KMS-11 (cell line): ENCODE data around the gene TIMM17A.

Experiments used
- H2AFZ ChIP-seq: fragments of 200-600 bp; sonication (generic); 2 replicates; pipeline ENCODE4 v1.6.1; 2016; ENCODE audit warnings: antibody characterized with exemption, mixed run types, low read depth
- H3K27ac ChIP-seq: fragments of 200-600 bp; sonication (generic); 2 replicates; pipeline ENCODE4 v1.6.1; 2016; ENCODE audit warnings: mild to moderate bottlenecking, mixed run types
- H3K27me3 ChIP-seq: fragments of 200-600 bp; sonication (generic); 2 replicates; pipeline ENCODE4 v1.6.1; 2017; ENCODE audit warnings: mild to moderate bottlenecking, low read depth, mixed run types, moderate library complexity; ENCODE audit not compliant: insufficient read depth
- H3K36me3 ChIP-seq: fragments of 200-600 bp; sonication (generic); 2 replicates; pipeline ENCODE4 v1.6.1; 2017; ENCODE audit warnings: mild to moderate bottlenecking, mixed run types; ENCODE audit not compliant: insufficient read depth
- H3K4me1 ChIP-seq: fragments of 200-600 bp; sonication (generic); 2 replicates; pipeline ENCODE4 v1.6.1; 2016; ENCODE audit warnings: mild to moderate bottlenecking, low read depth, mixed run types; ENCODE audit not compliant: poor library complexity, severe bottlenecking
- H3K4me2 ChIP-seq: fragments of 200-600 bp; sonication (generic); 2 replicates; pipeline ENCODE4 v1.7.0; 2016; ENCODE audit warnings: mild to moderate bottlenecking, mixed run types
- H3K4me3 ChIP-seq: fragments of 200-600 bp; sonication (generic); IDR thresholded peaks from 2 replicates; pipeline ENCODE4 v1.6.1; 2017; ENCODE audit warnings: low read depth, low read length, mixed read lengths; ENCODE audit not compliant: insufficient read depth
- H3K79me2 ChIP-seq: fragments of 200-600 bp; sonication (generic); 2 replicates; pipeline ENCODE4 v1.6.1; 2016; ENCODE audit warnings: low read depth, mixed run types; ENCODE audit not compliant: insufficient read depth
- H3K9ac ChIP-seq: fragments of 200-600 bp; sonication (generic); 2 replicates; pipeline ENCODE4 v1.6.1; 2016; ENCODE audit warnings: mild to moderate bottlenecking, mixed run types
- H4K20me1 ChIP-seq: fragments of 200-600 bp; sonication (generic); 2 replicates; pipeline ENCODE4 v1.6.1; 2016; ENCODE audit warnings: mild to moderate bottlenecking, mixed run types; ENCODE audit not compliant: insufficient read depth
- TF ChIP-seq, protein P1 (sequence below): fragments of 200-600 bp; sonication (generic); conservative IDR thresholded peaks from 2 replicates; pipeline ENCODE4 v1.6.1; 2017; ENCODE audit warnings: low read depth, mild to moderate bottlenecking, antibody characterized with exemption, low read length, moderate library complexity, mixed read lengths

Gene TIMM17A

DNA sequence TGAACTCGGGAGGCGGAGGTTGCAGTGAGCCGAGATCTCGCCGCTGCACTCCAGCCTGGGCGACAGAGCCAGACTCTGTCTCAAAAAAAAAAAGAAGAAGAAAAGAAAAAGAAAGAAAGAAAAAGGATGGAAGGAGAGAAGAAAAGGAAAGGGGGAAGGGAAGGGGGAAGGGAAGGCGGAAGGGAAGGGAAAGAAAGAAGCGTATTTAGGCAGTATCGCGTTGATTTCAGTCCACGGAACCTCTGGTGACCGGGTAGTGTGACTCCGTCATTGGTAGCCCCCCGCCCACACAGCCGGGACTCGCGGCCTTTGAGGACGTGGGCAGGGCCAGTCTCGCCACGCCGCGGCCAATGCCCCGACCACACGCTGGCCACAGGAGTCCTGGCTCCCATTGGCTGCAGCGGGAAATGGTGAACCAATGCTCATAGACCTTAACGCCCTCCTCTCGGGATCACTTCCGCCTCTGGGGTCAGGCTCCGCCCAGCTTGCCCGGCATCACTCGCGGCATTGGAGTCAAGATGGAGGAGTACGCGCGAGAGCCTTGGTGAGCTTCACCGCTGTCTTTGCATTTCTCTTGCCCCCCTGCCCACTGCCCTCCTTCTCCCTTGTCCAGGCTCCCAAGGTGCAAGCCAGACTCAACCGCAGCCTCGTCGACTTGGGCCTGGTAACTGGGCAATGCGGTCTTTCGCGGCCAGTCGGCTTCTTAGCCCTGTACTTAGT, at the start of gene TIMM17A:
Gene TIMM17A (plus strand): TSS at position 495 of the 720 bp plus-strand sequence. CDS start 24 bp downstream, at position 519.
- peaks cover 10% of the 10 kb centered on the region for H3K36me3 ChIP-seq
- H3K9ac ChIP-seq = peak within 1 kb of the TSS; percentile 92
- peak within 1 kb of the TSS; percentile 89 for H2AFZ ChIP-seq
- peaks cover 48% of the 10 kb centered on the region for H3K79me2 ChIP-seq
- H3K27me3 ChIP-seq = no peaks in the 10 kb centered on the region
- peaks cover 19% of the 10 kb centered on the region for H3K4me1 ChIP-seq
- peak within 1 kb of the TSS; percentile 92 for H3K4me2 ChIP-seq
- TF ChIP-seq, protein P1, sequence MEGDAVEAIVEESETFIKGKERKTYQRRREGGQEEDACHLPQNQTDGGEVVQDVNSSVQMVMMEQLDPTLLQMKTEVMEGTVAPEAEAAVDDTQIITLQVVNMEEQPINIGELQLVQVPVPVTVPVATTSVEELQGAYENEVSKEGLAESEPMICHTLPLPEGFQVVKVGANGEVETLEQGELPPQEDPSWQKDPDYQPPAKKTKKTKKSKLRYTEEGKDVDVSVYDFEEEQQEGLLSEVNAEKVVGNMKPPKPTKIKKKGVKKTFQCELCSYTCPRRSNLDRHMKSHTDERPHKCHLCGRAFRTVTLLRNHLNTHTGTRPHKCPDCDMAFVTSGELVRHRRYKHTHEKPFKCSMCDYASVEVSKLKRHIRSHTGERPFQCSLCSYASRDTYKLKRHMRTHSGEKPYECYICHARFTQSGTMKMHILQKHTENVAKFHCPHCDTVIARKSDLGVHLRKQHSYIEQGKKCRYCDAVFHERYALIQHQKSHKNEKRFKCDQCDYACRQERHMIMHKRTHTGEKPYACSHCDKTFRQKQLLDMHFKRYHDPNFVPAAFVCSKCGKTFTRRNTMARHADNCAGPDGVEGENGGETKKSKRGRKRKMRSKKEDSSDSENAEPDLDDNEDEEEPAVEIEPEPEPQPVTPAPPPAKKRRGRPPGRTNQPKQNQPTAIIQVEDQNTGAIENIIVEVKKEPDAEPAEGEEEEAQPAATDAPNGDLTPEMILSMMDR = no peak
- no peaks in the 10 kb centered on the region for H4K20me1 ChIP-seq
- H3K4me3 ChIP-seq = peak within 1 kb of the TSS; percentile 97
- H3K27ac ChIP-seq = peak within 1 kb of the TSS; percentile 65

DNA sequence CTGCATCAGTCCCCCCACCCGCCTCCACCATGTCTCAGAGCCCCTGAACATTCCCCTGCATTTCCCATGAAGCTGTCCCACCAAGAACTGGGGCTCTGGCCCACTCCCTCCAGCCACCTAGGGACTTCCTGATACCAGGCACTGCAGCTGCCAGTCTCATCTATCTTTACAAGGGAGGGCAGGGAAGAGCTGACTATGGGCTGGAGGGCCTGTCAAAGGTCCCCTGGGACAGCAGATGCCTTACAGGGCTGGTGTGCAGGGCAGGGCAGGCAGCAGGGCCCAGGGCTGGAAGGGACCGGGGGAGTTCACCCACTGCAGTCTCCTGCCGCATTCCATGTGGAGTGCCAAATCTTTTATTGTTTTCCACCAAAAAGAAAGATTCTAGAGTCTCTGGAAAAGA, 49.0 kb upstream of the TIMM17A start:
- no peak overlapping the region for H3K4me3 ChIP-seq
- no peak overlapping the region for H3K4me2 ChIP-seq
- no peaks in the 10 kb centered on the region for H3K79me2 ChIP-seq
- TF ChIP-seq, protein P1 = no peak
- H3K9ac ChIP-seq = no peak overlapping the region
- H3K36me3 ChIP-seq = no peaks in the 10 kb centered on the region
- H2AFZ ChIP-seq = no peak overlapping the region
- H4K20me1 ChIP-seq = no peaks in the 10 kb centered on the region
- H3K27me3 ChIP-seq = no peaks in the 10 kb centered on the region
- H3K4me1 ChIP-seq = no peaks in the 10 kb centered on the region
- H3K27ac ChIP-seq = no peak overlapping the region

DNA sequence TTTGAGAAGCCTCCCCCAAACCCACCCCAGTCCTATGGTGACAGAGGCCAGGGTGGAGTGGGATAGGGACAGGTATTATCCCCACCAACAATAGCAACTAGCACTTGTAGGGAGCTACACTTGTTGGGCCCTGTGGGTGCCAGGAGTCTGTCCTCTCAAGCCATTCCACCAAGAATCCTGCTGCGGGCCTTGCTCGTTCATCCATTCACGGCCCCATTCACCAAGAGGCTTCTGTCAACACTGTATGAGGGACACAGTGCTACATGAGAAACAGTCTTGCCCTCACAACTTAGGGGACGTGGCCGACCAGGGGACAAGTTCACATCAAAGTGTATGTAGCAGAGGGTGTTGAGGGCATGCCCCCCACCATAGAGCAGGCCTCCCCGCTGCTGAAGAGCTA, 47.7 kb upstream of the TIMM17A start:
- Histone ChIP-seq H4K20me1 (no peaks in the 10 kb centered on the region), H2AFZ (no peak overlapping the region), H3K36me3 (no peaks in the 10 kb centered on the region), H3K4me3 (no peak overlapping the region), H3K79me2 (no peaks in the 10 kb centered on the region), H3K9ac (no peak overlapping the region), H3K27me3 (no peaks in the 10 kb centered on the region), H3K27ac (no peak overlapping the region), H3K4me1 (no peaks in the 10 kb centered on the region), H3K4me2 (no peak overlapping the region)
- TF ChIP-seq, protein P1 = no peak

GRCh38 chr1:201911826-201912571, 43.3 kb upstream of the TIMM17A start:
- H3K4me3 ChIP-seq = no peak overlapping the region
- H3K4me2 ChIP-seq = no peak overlapping the region
- no peaks in the 10 kb centered on the region for H3K36me3 ChIP-seq
- H2AFZ ChIP-seq = no peak overlapping the region
- no peaks in the 10 kb centered on the region for H3K79me2 ChIP-seq
- H4K20me1 ChIP-seq = no peaks in the 10 kb centered on the region
- no peaks in the 10 kb centered on the region for H3K4me1 ChIP-seq
- no peak overlapping the region for H3K9ac ChIP-seq
- H3K27me3 ChIP-seq = no peaks in the 10 kb centered on the region
- H3K27ac ChIP-seq = no peak overlapping the region
- TF ChIP-seq, protein P1 = no peak
